ENCODE data around the gene SLC9A9. TPM values are rescaled to one million over a fixed set of nuclear protein-coding genes. Genes with fewer than 3 reads are reported as not detected.

SLC9A9 gene
- total RNA-seq, 1 donor from 2014 or later = 11.4 TPM

- Mint-ChIP-seq H3K27ac (ENCODE audit: unreplicated experiment) (no peak overlapping the region), H3K9me3 (ENCODE audit: unreplicated experiment) (no peaks in the 10 kb centered on the region), H3K27me3 (ENCODE audit: unreplicated experiment) (no peaks in the 10 kb centered on the region), H3K4me1 (ENCODE audit: low read depth, unreplicated experiment) (peaks cover 4% of the 10 kb centered on the region), H3K36me3 (ENCODE audit: unreplicated experiment) (no peaks in the 10 kb centered on the region), H3K4me3 (ENCODE audit: unreplicated experiment) (no peak overlapping the region)
- TF ChIP-seq CTCF (IDR thresholded peaks at IDR 0.05; ENCODE audit: partially characterized antibody, unreplicated experiment) = no peak
- DNase-seq = no peak
Observed at GRCh38 chr3:143363276-143363675, 485.0 kb downstream of the SLC9A9 start.

DNA sequence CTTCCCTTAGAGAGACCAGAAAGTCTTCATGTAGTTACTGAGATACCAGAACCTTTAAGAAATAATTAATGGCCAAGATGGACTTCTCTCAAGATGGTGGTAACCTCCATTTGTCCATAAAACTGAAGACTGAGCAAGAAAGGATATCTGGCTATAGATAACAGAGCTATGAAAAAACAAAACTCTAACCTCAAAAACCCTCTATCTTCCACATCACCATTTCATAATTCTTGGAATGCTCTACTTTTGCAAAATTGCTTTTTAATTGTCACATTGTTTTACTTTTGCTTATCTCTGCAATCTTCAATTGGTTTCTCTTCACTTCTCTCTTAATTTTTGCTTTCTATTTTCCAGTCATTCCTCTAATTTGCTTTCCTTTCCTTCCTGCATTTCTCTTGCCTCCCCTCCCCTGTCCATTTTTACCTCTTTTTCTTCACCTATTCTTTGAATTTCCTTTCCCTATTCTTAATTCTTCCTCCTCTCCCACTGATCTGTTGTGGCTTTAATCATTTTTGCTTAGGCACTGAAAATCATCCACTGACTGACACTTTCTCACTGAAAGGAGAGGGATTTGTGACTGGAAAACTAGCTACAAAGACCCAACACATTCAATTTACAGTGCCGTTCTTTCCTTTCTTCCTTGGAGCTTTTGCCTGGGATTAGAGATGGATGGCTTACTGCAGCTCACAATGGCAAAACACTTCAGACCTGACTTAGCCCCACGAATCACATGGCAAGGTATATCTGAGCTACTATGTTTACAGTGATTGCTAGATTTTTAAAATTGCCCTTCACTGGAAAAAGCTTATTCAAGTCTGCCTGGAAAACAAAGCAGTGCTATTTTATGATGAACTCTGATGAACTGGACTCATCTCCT is 485.9 kb downstream of the SLC9A9 start:
- Mint-ChIP-seq H3K4me3 (ENCODE audit: unreplicated experiment) (no peak overlapping the region), H3K36me3 (ENCODE audit: unreplicated experiment) (no peaks in the 10 kb centered on the region), H3K27ac (ENCODE audit: unreplicated experiment) (no peak overlapping the region), H3K9me3 (ENCODE audit: unreplicated experiment) (no peaks in the 10 kb centered on the region), H3K27me3 (ENCODE audit: unreplicated experiment) (no peaks in the 10 kb centered on the region), H3K4me1 (ENCODE audit: low read depth, unreplicated experiment) (peaks cover 1% of the 10 kb centered on the region)
- DNase-seq = no peak
- no peak for TF ChIP-seq CTCF (IDR thresholded peaks at IDR 0.05; ENCODE audit: partially characterized antibody, unreplicated experiment)

GRCh38 chr3:143361589-143361988 is 486.7 kb downstream of the SLC9A9 start:
- Mint-ChIP-seq H3K27me3 (ENCODE audit: unreplicated experiment) (no peaks in the 10 kb centered on the region), H3K27ac (ENCODE audit: unreplicated experiment) (no peak overlapping the region), H3K4me3 (ENCODE audit: unreplicated experiment) (no peak overlapping the region), H3K9me3 (ENCODE audit: unreplicated experiment) (no peaks in the 10 kb centered on the region), H3K4me1 (ENCODE audit: low read depth, unreplicated experiment) (no peaks in the 10 kb centered on the region), H3K36me3 (ENCODE audit: unreplicated experiment) (no peaks in the 10 kb centered on the region)
- no peak for DNase-seq
- no peak for TF ChIP-seq CTCF (IDR thresholded peaks at IDR 0.05; ENCODE audit: partially characterized antibody, unreplicated experiment)

GRCh38 chr3:143360244-143360643 is 488.0 kb downstream of the SLC9A9 start:
- H3K4me3 Mint-ChIP-seq (ENCODE audit: unreplicated experiment) = no peak overlapping the region
- no peak for TF ChIP-seq CTCF (IDR thresholded peaks at IDR 0.05; ENCODE audit: partially characterized antibody, unreplicated experiment)
- no peak for DNase-seq
- no peak overlapping the region for H3K27ac Mint-ChIP-seq (ENCODE audit: unreplicated experiment)
- no peaks in the 10 kb centered on the region for H3K9me3 Mint-ChIP-seq (ENCODE audit: unreplicated experiment)
- H3K36me3 Mint-ChIP-seq (ENCODE audit: unreplicated experiment) = no peaks in the 10 kb centered on the region
- H3K27me3 Mint-ChIP-seq (ENCODE audit: unreplicated experiment) = no peaks in the 10 kb centered on the region
- H3K4me1 Mint-ChIP-seq (ENCODE audit: low read depth, unreplicated experiment) = no peaks in the 10 kb centered on the region

- H3K27me3 Mint-ChIP-seq (ENCODE audit: unreplicated experiment) = no peaks in the 10 kb centered on the region
Observed at GRCh38 chr3:143358793-143359491, 489.3 kb downstream of the SLC9A9 start.

More at GRCh38 chr3:143358793-143359491, 489.3 kb downstream of the SLC9A9 start:
- H3K36me3 Mint-ChIP-seq (ENCODE audit: unreplicated experiment) = no peaks in the 10 kb centered on the region
- H3K4me1 Mint-ChIP-seq (ENCODE audit: low read depth, unreplicated experiment) = no peaks in the 10 kb centered on the region
- no peak for DNase-seq
- no peaks in the 10 kb centered on the region for H3K9me3 Mint-ChIP-seq (ENCODE audit: unreplicated experiment)
- TF ChIP-seq CTCF (IDR thresholded peaks at IDR 0.05; ENCODE audit: partially characterized antibody, unreplicated experiment) = no peak
- H3K27ac Mint-ChIP-seq (ENCODE audit: unreplicated experiment) = no peak overlapping the region
- no peak overlapping the region for H3K4me3 Mint-ChIP-seq (ENCODE audit: unreplicated experiment)

Measured in glutamatergic neuron (in vitro differentiated cells).